GM12878 (cell line): ENCODE data around the gene INSC. TPM values are rescaled to one million over a fixed set of nuclear protein-coding genes. Genes with fewer than 3 reads are reported as not detected.

ENCODE experiments used
- ATAC-seq: fragments of 200-7000 bp; cut with Tn5 transposase; 3 replicates; pipeline ENCODE4 v1.9.1; 2020; ENCODE audit warnings: mild to moderate bottlenecking, moderate library complexity
- BruUV-seq: library from RNA; stranded (reverse); fragments of 400-500 nt; replicated peaks from 2 replicates; lab custom pipeline; 2021; lab: Mats Ljungman, UMichigan
- CTCF ChIA-PET: fragments of 300-600 bp; sonication (Branson Sonifier 250); formaldehyde crosslinking; extraction: SDS; loops from one replicate; lab custom pipeline; 2021; ENCODE audit warnings: inconsistent platforms; lab: Yijun Ruan, JAX
- POLR2A ChIA-PET: fragments of 350-600 bp; formaldehyde crosslinking; extraction: SDS; loops from one replicate; lab custom pipeline; 2021; ENCODE audit warnings: inconsistent platforms; lab: Charles Lee
- RAD21 ChIA-PET: fragments of 300-600 bp; sonication (Branson Sonifier 250); formaldehyde crosslinking; loops from one replicate; lab custom pipeline; 2023; ENCODE audit warnings: antibody characterized with exemption; ENCODE audit not compliant: unreplicated experiment; lab: Charles Lee
- SMC1A ChIA-PET: fragments of 300-600 bp; sonication (Branson Sonifier 250); formaldehyde crosslinking; loops from one replicate; lab custom pipeline; 2023; ENCODE audit not compliant: unreplicated experiment, uncharacterized antibody; lab: Charles Lee
- DNase-seq: peaks from one replicate; pipeline ENCODE4 v3.0.0-alpha.2; 2011; ENCODE audit warnings: low read depth, low spot score
- FAIRE-seq: peaks from 3 replicates; lab custom pipeline; 2011; peaks lifted over from hg19 to GRCh38; lab: Jason Lieb, UNC
- H2AFZ ChIP-seq: 2 replicates; pipeline ENCODE4 v1.6.0; 2011; ENCODE audit warnings: low read depth, low read length, control low read depth; ENCODE audit not compliant: control insufficient read depth
- H3K27ac ChIP-seq: 2 replicates; pipeline ENCODE4 v1.5.1; 2011; ENCODE audit warnings: control low read depth; ENCODE audit not compliant: control insufficient read depth, insufficient read depth
- H3K27me3 ChIP-seq, 2 experiments: replicated peaks in 1 of 2; 2 replicates each; pipeline versions ENCODE4 v1.6.0 to v1.6.1; 2011; ENCODE audit warnings: low read length in 1 of 2; ENCODE audit not compliant: control insufficient read depth in 2 of 2, insufficient read depth in 2 of 2
- H3K36me3 ChIP-seq, 2 experiments: 2 replicates each; pipeline ENCODE4 v1.5.1; 2011; ENCODE audit warnings: low read length in 1 of 2; ENCODE audit not compliant: control insufficient read depth in 2 of 2, insufficient read depth in 2 of 2
- H3K4me1 ChIP-seq: 2 replicates; pipeline ENCODE4 v1.6.1; 2011; ENCODE audit warnings: mild to moderate bottlenecking, low read length, moderate library complexity, mixed read lengths; ENCODE audit not compliant: control insufficient read depth, insufficient read depth
- H3K4me2 ChIP-seq: 2 replicates; pipeline ENCODE4 v1.6.0; 2011; ENCODE audit warnings: control low read depth; ENCODE audit not compliant: control insufficient read depth, insufficient read depth
- H3K4me3 ChIP-seq: fragments of 200-600 bp; sonication (generic); 2 replicates; pipeline ENCODE4 v1.5.1; 2016
- H3K79me2 ChIP-seq: 2 replicates; pipeline ENCODE4 v1.6.0; 2011; ENCODE audit warnings: low read length; ENCODE audit not compliant: control insufficient read depth, insufficient read depth
- H3K9ac ChIP-seq: 2 replicates; pipeline ENCODE4 v1.8.0; 2011; ENCODE audit warnings: low read length, control low read depth, mixed read lengths; ENCODE audit not compliant: control insufficient read depth, insufficient read depth
- H3K9me3 ChIP-seq: replicated peaks from 3 replicates; pipeline ENCODE4 v1.5.1; 2011; ENCODE audit warnings: mild to moderate bottlenecking, low read length; ENCODE audit not compliant: control insufficient read depth, insufficient read depth
- H4K20me1 ChIP-seq: 2 replicates; pipeline ENCODE4 v1.6.0; 2011; ENCODE audit not compliant: control insufficient read depth, insufficient read depth
- CBX5 ChIP-seq: sonication (generic); IDR thresholded peaks from 2 replicates; pipeline ENCODE4 v1.6.1; 2016; ENCODE audit warnings: low read depth, moderate library complexity, mild to moderate bottlenecking, inconsistent platforms
- SIN3A ChIP-seq: IDR thresholded peaks from 2 replicates; pipeline ENCODE4 v1.6.1; 2012; ENCODE audit warnings: low read depth, low read length, improper control_type of control experiment
- ZNF274 ChIP-seq: IDR thresholded peaks from one replicate; pipeline ENCODE4 v1.8.0; 2011; ENCODE audit not compliant: insufficient read length, insufficient read depth
- WGBS: methylation state at CpG from one replicate; pipeline ENCODE4 v1.1.6; 2016; ENCODE audit warnings: low lambda C conversion rate; ENCODE audit not compliant: insufficient replicate concordance, insufficient coverage; ENCODE audit errors: missing lambda C conversion rate; 5-methylcytosine and 5-hydroxymethylcytosine counted together
- in situ Hi-C: fragments of 300-500 bp; cut with MboI; formaldehyde crosslinking; loops from 9 replicates; pipeline ENCODE4 v1.14.3; 2018; ENCODE audit warnings: mixed read lengths
- intact Hi-C: fragments of 100-400 bp; cut with micrococcal nuclease; formaldehyde crosslinking; loops from one replicate; pipeline ENCODE4 v1.14.2; 2022; ENCODE audit not compliant: unreplicated experiment
- polyA plus RNA-seq, 11 experiments: library from polyadenylated mRNA; depleted of rRNA in 4 of 11; unstranded in 6 of 11; stranded (reverse) in 5 of 11; fragments of >200 nt; fragmentation: Nextera tagmentation in 4 of 11; fragmentation: Illumina TruSeq in 1 of 11; extraction: Ambion mirVana in 4 of 11; extraction: Trizol in 1 of 11; gene quantifications; 1 replicate in 1 of 11; 2 replicates in 10 of 11; pipeline versions ENCODE4 v1.2.1 to v1.2.3, GENCODE V29; 2011 to 2016; ENCODE audit warnings: inconsistent platforms in 2 of 11, missing spikeins in 2 of 11, low read depth in 1 of 11
- total RNA-seq, 4 experiments: library from RNA; depleted of rRNA in 3 of 4; stranded (reverse); fragments of >200 nt in 3 of 4; fragmentation: Illumina TruSeq in 1 of 4; extraction: Trizol in 1 of 4; gene quantifications; 2 replicates each; pipeline versions ENCODE4 v1.2.1 to v1.2.3, GENCODE V29; 2013 to 2021
- TF ChIP-seq, protein P1 (sequence below): fragments of 450-650 bp; IDR thresholded peaks from 2 replicates; pipeline ENCODE4 v1.6.1; 2017; ENCODE audit warnings: antibody characterized with exemption, mild to moderate bottlenecking, moderate library complexity
- TF ChIP-seq, protein P2 (sequence below): fragments of 450-650 bp; formaldehyde crosslinking; IDR thresholded peaks from 2 replicates; pipeline ENCODE4 v1.4.0; 2022; ENCODE audit warnings: mild to moderate bottlenecking, moderate library complexity

Gene INSC
- total and polyA plus RNA-seq, 10 of the 15 experiments (the other 5 are each of a cell fraction or from before 2014, with no cell fraction given): 0.13 to 0.33 TPM; not detected in 8

DNA sequence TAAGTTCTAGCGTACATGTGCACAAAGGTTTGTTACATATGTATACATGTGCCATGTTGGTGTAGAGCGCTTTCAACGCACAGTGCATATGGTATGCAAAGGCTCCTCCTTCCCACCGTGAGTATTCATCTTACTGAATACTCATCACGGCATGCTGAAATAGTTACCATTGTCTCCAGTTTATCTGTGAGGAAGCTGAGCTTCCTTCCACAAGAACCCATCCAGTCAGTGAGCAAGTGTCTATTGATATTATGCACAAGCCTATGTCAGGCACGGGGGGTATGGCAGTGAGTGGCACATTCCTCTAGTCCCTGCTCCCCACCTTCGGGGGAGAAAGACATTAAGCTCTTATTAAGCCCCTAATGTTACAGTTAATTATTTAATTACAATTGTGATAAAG is 28.1 kb downstream of the INSC start:
- DNase-seq (no peak), FAIRE-seq (no peak), ATAC-seq (no peak)
- Histone ChIP-seq H3K4me1 (no peaks in the 10 kb centered on the region), H3K4me3 (no peak overlapping the region), H3K27me3 (no peaks in the 10 kb centered on the region; a peak in 1 of 4 replicates), H3K4me2 (no peak overlapping the region), H3K79me2 (no peaks in the 10 kb centered on the region), H4K20me1 (no peaks in the 10 kb centered on the region), H2AFZ (no peak overlapping the region), H3K27ac (no peak overlapping the region), H3K9ac (no peak overlapping the region), H3K9me3 (no peaks in the 10 kb centered on the region; the same call in 2 of the 3 replicates), H3K36me3 (no peaks in the 10 kb centered on the region)
- TF ChIP-seq SIN3A (no peak), ZNF274 (no peak), CBX5 (no peak)
- TF ChIP-seq, protein P1, sequence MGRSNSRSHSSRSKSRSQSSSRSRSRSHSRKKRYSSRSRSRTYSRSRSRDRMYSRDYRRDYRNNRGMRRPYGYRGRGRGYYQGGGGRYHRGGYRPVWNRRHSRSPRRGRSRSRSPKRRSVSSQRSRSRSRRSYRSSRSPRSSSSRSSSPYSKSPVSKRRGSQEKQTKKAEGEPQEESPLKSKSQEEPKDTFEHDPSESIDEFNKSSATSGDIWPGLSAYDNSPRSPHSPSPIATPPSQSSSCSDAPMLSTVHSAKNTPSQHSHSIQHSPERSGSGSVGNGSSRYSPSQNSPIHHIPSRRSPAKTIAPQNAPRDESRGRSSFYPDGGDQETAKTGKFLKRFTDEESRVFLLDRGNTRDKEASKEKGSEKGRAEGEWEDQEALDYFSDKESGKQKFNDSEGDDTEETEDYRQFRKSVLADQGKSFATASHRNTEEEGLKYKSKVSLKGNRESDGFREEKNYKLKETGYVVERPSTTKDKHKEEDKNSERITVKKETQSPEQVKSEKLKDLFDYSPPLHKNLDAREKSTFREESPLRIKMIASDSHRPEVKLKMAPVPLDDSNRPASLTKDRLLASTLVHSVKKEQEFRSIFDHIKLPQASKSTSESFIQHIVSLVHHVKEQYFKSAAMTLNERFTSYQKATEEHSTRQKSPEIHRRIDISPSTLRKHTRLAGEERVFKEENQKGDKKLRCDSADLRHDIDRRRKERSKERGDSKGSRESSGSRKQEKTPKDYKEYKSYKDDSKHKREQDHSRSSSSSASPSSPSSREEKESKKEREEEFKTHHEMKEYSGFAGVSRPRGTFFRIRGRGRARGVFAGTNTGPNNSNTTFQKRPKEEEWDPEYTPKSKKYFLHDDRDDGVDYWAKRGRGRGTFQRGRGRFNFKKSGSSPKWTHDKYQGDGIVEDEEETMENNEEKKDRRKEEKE: no peak
- in situ Hi-C loops: no loop called here
- 51% methylated on average over 7 of the region's 7 CpGs for WGBS
- SMC1A ChIA-PET: interaction anchor here (1.5 kb wide), 1 partner anchor 42 kb away, joined by 3 read pairs; no protein-coding TSS in a partner anchor
- intact Hi-C loops: no loop called here
- CTCF ChIA-PET: interaction anchor here (0.7 to 1.0 kb wide), 2 partner anchors 16 to 17 kb away, joined by 3 to 4 read pairs; no protein-coding TSS in a partner anchor
- RAD21 ChIA-PET: no interaction called here
- POLR2A ChIA-PET: no interaction called here
- no TSS peak for BruUV-seq

DNA sequence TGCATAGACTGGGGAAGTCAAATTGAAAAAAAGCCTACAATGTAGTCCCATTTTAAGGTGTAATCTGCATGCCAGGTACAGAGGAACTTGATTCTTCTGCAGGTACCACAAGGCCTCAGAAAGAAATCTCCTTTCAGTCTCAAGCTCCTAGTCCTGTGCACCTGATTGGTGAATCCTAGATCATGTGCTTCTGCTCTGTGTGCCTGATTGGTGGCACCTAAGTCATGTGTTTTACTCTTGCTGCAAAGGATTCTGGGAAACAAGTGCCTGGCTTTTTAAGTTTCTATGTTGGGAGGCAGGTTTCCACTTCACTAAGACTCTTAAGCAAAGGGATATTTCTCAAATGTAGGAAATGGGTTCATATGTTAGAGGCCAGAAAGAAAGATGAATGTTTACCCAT is 29.1 kb downstream of the INSC start:
- Histone ChIP-seq H3K4me1 (no peaks in the 10 kb centered on the region), H3K4me2 (no peak overlapping the region), H3K36me3 (no peaks in the 10 kb centered on the region), H3K27ac (no peak overlapping the region), H3K9me3 (no peaks in the 10 kb centered on the region; the same call in 2 of the 3 replicates), H3K27me3 (no peaks in the 10 kb centered on the region; a peak in 1 of 4 replicates), H4K20me1 (no peaks in the 10 kb centered on the region), H3K79me2 (no peaks in the 10 kb centered on the region), H3K4me3 (no peak overlapping the region), H3K9ac (no peak overlapping the region), H2AFZ (no peak overlapping the region)
- in situ Hi-C loops (no loop called here), intact Hi-C loops (no loop called here)
- ChIA-PET CTCF (no interaction called here), RAD21 (no interaction called here), POLR2A (no interaction called here), SMC1A (no interaction called here)
- no TSS peak for BruUV-seq
- TF ChIP-seq, protein P2, sequence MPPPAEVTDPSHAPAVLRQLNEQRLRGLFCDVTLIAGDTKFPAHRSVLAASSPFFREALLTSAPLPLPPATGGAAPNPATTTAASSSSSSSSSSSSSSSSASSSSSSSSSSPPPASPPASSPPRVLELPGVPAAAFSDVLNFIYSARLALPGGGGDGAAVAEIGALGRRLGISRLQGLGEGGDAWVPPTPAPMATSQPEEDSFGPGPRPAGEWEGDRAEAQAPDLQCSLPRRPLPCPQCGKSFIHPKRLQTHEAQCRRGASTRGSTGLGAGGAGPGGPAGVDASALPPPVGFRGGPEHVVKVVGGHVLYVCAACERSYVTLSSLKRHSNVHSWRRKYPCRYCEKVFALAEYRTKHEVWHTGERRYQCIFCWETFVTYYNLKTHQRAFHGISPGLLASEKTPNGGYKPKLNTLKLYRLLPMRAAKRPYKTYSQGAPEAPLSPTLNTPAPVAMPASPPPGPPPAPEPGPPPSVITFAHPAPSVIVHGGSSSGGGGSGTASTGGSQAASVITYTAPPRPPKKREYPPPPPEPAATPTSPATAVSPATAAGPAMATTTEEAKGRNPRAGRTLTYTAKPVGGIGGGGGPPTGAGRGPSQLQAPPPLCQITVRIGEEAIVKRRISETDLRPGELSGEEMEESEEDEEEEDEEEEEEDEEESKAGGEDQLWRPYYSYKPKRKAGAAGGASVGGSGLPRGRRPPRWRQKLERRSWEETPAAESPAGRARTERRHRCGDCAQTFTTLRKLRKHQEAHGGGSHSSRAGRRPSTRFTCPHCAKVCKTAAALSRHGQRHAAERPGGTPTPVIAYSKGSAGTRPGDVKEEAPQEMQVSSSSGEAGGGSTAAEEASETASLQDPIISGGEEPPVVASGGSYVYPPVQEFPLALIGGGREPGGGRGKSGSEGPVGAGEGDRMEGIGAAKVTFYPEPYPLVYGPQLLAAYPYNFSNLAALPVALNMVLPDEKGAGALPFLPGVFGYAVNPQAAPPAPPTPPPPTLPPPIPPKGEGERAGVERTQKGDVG (CRISPR knock-in tag): no peak
- no peak for ATAC-seq
- no peak for DNase-seq
- no peak for FAIRE-seq
